ENCODE data around the gene ADGRL1. TPM values are rescaled to one million over a fixed set of nuclear protein-coding genes. Genes with fewer than 3 reads are reported as not detected.
A peak's percentile ranks its signal among the peaks of the same experiment; 100 is the strongest.

ADGRL1 gene
- total and polyA plus RNA-seq, 2 donors (not counting 3 experiments of a cell fraction or from before 2014, with no cell fraction given) = 7.3 to 8.3 TPM

GRCh38 chr19:14148751-14149410 lies 57.1 kb downstream of the ADGRL1 start:
- Histone ChIP-seq H3K4me1 (ENCODE audit: control insufficient read depth, extremely low read depth, insufficient read depth, low read length) (peaks cover 24% of the 10 kb centered on the region), H4K20me1 (replicated peaks; ENCODE audit: control insufficient read depth, extremely low read depth, insufficient read depth, low read length) (no peaks in the 10 kb centered on the region), H3K4me3 (replicated peaks in 1 of 3; ENCODE audit: insufficient read depth in 1 of 3, low read depth in 1 of 3, low read length in 3 of 3) (no peak overlapping the region), H3K9me3 (replicated peaks; ENCODE audit: control insufficient read depth, insufficient read depth, low read length) (no peaks in the 10 kb centered on the region), H3K4me2 (ENCODE audit: insufficient read depth, low read length) (peak overlapping the region; percentile 7), H3K9ac (replicated peaks; ENCODE audit: extremely low read depth, insufficient read depth, low read length) (peak overlapping the region; percentile 48), H2AFZ (ENCODE audit: low read depth, low read length) (peak overlapping the region; percentile 25), H3K79me2 (ENCODE audit: control insufficient read depth, insufficient read depth, low read length) (no peaks in the 10 kb centered on the region), H3K27ac (ENCODE audit: insufficient read depth, low read depth, low read length) (peak overlapping the region; percentile 43), H3K27me3 (ENCODE audit: control insufficient read depth in 2 of 2, insufficient read depth in 2 of 2, low read length in 2 of 2) (no peaks in the 10 kb centered on the region), H3K9me1 (replicated peaks; ENCODE audit: control insufficient read depth, extremely low read depth, insufficient read depth, low read length) (no peaks in the 10 kb centered on the region), H3K36me3 (ENCODE audit: control insufficient read depth in 2 of 2, extremely low read depth in 1 of 2, insufficient read depth in 2 of 2, low read length in 2 of 2) (peaks cover 0 to 3% of the 10 kb centered on the region in 2 experiments)
- TF ChIP-seq EZH2 (IDR thresholded peaks at IDR 0.05; ENCODE audit: borderline replicate concordance, low read depth, low read length, severe bottlenecking) (no peak), POLR2A (IDR thresholded peaks at IDR 0.05; ENCODE audit: low read depth, low read length) (no peak), MYC (IDR thresholded peaks at IDR 0.05; ENCODE audit: low read depth, low read length) (no peak), JUN (IDR thresholded peaks at IDR 0.05; ENCODE audit: borderline replicate concordance, insufficient read depth, insufficient read length, low read depth) (no peak), CTCF (IDR thresholded peaks at IDR 0.05; ENCODE audit: extremely low read depth in 1 of 2, insufficient read depth in 1 of 2, low read depth in 1 of 2, low read length in 2 of 2) (no peak), FOS (IDR thresholded peaks at IDR 0.05; ENCODE audit: borderline replicate concordance, insufficient read depth, low read length) (no peak)
- DNase-seq (ENCODE audit: low read depth, low spot score) (no peak), FAIRE-seq (peak; percentile 59)
- POLR2A ChIA-PET = no interaction called here
- BruUV-seq (replicated peaks) = no TSS peak
- CTCF ChIA-PET = interaction anchor here (0.5 to 3.8 kb wide), 21 partner anchors 9 to 324 kb away, joined by 3 to 43 read pairs (median 5); partner anchors contain the start of genes ASF1B, MISP3 and PKN1
- intact Hi-C loops (cut with micrococcal nuclease) (loop anchor here (1.0 to 5.0 kb wide), 6 partner anchors 12 to 323 kb away; no protein-coding TSS in a partner anchor), dilution Hi-C loops (cut with MboI; ENCODE audit: extremely low pct_ligation_motif_present, low sequenced_read_pairs) (no loop called here)
